Measurements from ENCODE around the gene THOP1. TPM values are rescaled to one million over a fixed set of nuclear protein-coding genes. Genes with fewer than 3 reads are reported as not detected.

THOP1 gene
- total and polyA plus RNA-seq, 8 donors = 37.6 to 65.3 (median 46.1) TPM

- Histone ChIP-seq H3K4me1 (peaks cover 0 to 27% of the 10 kb centered on the region in 2 donors), H3K9me3 (no peaks in the 10 kb centered on the region), H3K27ac (peak overlapping the region in 1 of 2 donors; percentile 45), H3K4me3 (no peak overlapping the region), H3K36me3 (peaks cover 0 to 46% of the 10 kb centered on the region in 2 donors), H3K27me3 (no peaks in the 10 kb centered on the region)
- DNase-seq (peak in 2 of 4 donors; percentile 69 to 87), ATAC-seq (peak; percentile 33)
- intact Hi-C loops (cut with DNase I) = no loop called here
- TF ChIP-seq CTCF (IDR thresholded peaks at IDR 0.05) = no peak
Observed at GRCh38 chr19:2770055-2771013, 15.0 kb upstream of the THOP1 start.

GRCh38 chr19:2771786-2772674 is 13.3 kb upstream of the THOP1 start:
- H3K27ac ChIP-seq = no peak overlapping the region
- intact Hi-C loops (cut with DNase I) = no loop called here
- no peak for ATAC-seq

DNA sequence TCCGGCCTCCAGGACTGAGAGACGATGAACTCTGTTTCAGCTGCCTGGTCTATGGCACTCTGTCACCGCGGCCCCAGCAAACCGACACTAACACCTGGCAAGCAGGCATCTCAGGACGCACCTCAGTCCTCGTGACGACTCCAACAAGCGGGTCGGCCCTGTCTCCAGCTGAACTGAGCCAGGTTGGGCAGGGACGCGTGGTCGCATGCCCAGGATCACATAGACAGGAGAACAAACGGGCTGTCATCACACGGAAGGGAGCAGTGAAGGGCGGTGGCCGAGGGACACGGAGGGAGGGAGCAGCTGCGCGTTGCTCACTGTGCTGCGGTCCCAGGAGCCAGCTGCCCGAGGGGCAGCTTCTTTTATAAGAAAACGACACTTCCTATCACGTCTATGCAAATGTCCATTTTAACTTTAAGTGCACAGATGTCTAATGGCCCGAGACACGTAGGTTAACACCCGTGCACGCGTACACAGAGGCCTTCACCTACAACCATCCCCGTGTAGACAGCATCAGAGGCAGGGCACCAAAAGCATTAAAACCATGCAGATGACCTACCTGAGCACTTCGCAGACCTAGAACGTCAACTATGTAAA is 11.1 kb upstream of the THOP1 start:
- ATAC-seq (no peak), DNase-seq (no peak)
- Histone ChIP-seq H3K9me3 (no peaks in the 10 kb centered on the region), H3K4me1 (peaks cover 0 to 42% of the 10 kb centered on the region in 2 donors), H3K27ac (peak overlapping the region in 1 of 2 donors; percentile 82), H3K36me3 (peaks cover 0 to 16% of the 10 kb centered on the region in 2 donors), H3K27me3 (no peaks in the 10 kb centered on the region), H3K4me3 (no peak overlapping the region)
- intact Hi-C loops (cut with DNase I) = no loop called here
- TF ChIP-seq CTCF (IDR thresholded peaks at IDR 0.05) = no peak

More at GRCh38 chr19:2771786-2772674, 13.3 kb upstream of the THOP1 start:
- Histone ChIP-seq H3K36me3 (peaks cover 0 to 29% of the 10 kb centered on the region in 2 donors), H3K27me3 (no peaks in the 10 kb centered on the region), H3K9me3 (no peaks in the 10 kb centered on the region), H3K4me1 (peaks cover 0 to 42% of the 10 kb centered on the region in 2 donors), H3K4me3 (no peak overlapping the region)
- no peak for DNase-seq
- no peak for TF ChIP-seq CTCF (IDR thresholded peaks at IDR 0.05)

GRCh38 chr19:2774953-2775555 is 10.2 kb upstream of the THOP1 start:
- Histone ChIP-seq H3K4me1 (peaks cover 0 to 41% of the 10 kb centered on the region in 2 donors), H3K4me3 (peak overlapping the region in 1 of 2 donors; percentile 21), H3K27ac (peak overlapping the region; percentile 76 to 82), H3K9me3 (no peaks in the 10 kb centered on the region), H3K27me3 (no peaks in the 10 kb centered on the region), H3K36me3 (peaks cover 0 to 22% of the 10 kb centered on the region in 2 donors)
- ATAC-seq = peak; percentile 38
- no peak for TF ChIP-seq CTCF (IDR thresholded peaks at IDR 0.05)
- no peak for DNase-seq
- intact Hi-C loops (cut with DNase I) = no loop called here
